Breast epithelium (tissue), 4 donors: ENCODE measurements around the gene TF. TPM values are rescaled to one million over a fixed set of nuclear protein-coding genes. Genes with fewer than 3 reads are reported as not detected.

Experiments
- DNase-seq, 2 donors: peaks; one replicate each; pipeline ENCODE4 v3.0.0-alpha.2; 2019; ENCODE audit warnings: low spot score in 2 of 2
- H3K27ac ChIP-seq, 2 donors: fragments of 200-600 bp; sonication (generic) in 1 of 2; one replicate each; pipeline ENCODE4 v1.5.1; 2016 to 2019; ENCODE audit warnings: mild to moderate bottlenecking in 1 of 2
- H3K27me3 ChIP-seq, 2 donors: fragments of 200-600 bp; sonication (generic) in 1 of 2; one replicate each; pipeline versions ENCODE4 v1.5.1 to v1.6.0; 2017 to 2019; ENCODE audit warnings: control low read depth in 1 of 2, mild to moderate bottlenecking in 1 of 2
- H3K36me3 ChIP-seq: fragments of 200-600 bp; one replicate; pipeline ENCODE4 v1.5.1; 2019
- H3K4me1 ChIP-seq, 2 donors: fragments of 200-600 bp; sonication (generic); one replicate each; pipeline ENCODE4 v1.5.1; 2016 to 2019; ENCODE audit warnings: control low read depth in 1 of 2
- H3K4me3 ChIP-seq, 3 donors: fragments of 200-600 bp; sonication (generic); 1 replicate in 2 of 3; 2 replicates in 1 of 3; pipeline ENCODE4 v1.5.1; 2016 to 2019; ENCODE audit warnings: mild to moderate bottlenecking in 3 of 3, moderate library complexity in 2 of 3
- H3K9me3 ChIP-seq, 2 donors: fragments of 200-600 bp; sonication (generic) in 1 of 2; one replicate each; pipeline ENCODE4 v1.5.1; 2016 to 2019; ENCODE audit warnings: control low read depth in 1 of 2
- POLR2A ChIP-seq: fragments of 450-650 bp; IDR thresholded peaks from one replicate; pipeline ENCODE4 v1.6.1; 2016; ENCODE audit warnings: antibody characterized with exemption, mild to moderate bottlenecking, moderate library complexity
- POLR2AphosphoS5 ChIP-seq, 3 donors: sonication (generic); formaldehyde crosslinking; IDR thresholded peaks; one replicate each; pipeline ENCODE4 v1.6.1; 2017; ENCODE audit warnings: antibody characterized with exemption in 3 of 3
- intact Hi-C: fragments of 100-400 bp; cut with DNase I; formaldehyde crosslinking; loops from one replicate; pipeline ENCODE4 v1.15.1; 2023; ENCODE audit warnings: low total_unique reads
- total RNA-seq, 3 donors: library from RNA; depleted of rRNA; stranded (reverse); fragments of >200 nt; gene quantifications; one replicate each; pipeline ENCODE4 v1.1.0, GENCODE V29; 2016
- TF ChIP-seq, protein P1 (sequence below), 3 donors: fragments of 450-650 bp; IDR thresholded peaks; one replicate each; pipeline ENCODE4 v1.5.1; 2016 to 2017; ENCODE audit warnings: antibody characterized with exemption in 3 of 3, mild to moderate bottlenecking in 3 of 3, moderate library complexity in 3 of 3

TF gene
- total RNA-seq, 3 donors from 2014 or later = 6.3 to 22.9 (median 8.5) TPM

GRCh38 chr3:133783762-133784161 is 37.6 kb downstream of the TF start:
- Histone ChIP-seq H3K9me3 (no peaks in the 10 kb centered on the region), H3K4me1 (no peaks in the 10 kb centered on the region), H3K36me3 (no peaks in the 10 kb centered on the region), H3K27ac (no peak overlapping the region), H3K4me3 (no peak overlapping the region), H3K27me3 (no peaks in the 10 kb centered on the region)
- intact Hi-C loops = no loop called here
- TF ChIP-seq POLR2A = no peak
- TF ChIP-seq, protein P1, sequence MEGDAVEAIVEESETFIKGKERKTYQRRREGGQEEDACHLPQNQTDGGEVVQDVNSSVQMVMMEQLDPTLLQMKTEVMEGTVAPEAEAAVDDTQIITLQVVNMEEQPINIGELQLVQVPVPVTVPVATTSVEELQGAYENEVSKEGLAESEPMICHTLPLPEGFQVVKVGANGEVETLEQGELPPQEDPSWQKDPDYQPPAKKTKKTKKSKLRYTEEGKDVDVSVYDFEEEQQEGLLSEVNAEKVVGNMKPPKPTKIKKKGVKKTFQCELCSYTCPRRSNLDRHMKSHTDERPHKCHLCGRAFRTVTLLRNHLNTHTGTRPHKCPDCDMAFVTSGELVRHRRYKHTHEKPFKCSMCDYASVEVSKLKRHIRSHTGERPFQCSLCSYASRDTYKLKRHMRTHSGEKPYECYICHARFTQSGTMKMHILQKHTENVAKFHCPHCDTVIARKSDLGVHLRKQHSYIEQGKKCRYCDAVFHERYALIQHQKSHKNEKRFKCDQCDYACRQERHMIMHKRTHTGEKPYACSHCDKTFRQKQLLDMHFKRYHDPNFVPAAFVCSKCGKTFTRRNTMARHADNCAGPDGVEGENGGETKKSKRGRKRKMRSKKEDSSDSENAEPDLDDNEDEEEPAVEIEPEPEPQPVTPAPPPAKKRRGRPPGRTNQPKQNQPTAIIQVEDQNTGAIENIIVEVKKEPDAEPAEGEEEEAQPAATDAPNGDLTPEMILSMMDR (IDR thresholded peaks at IDR 0.05) = no peak
- no peak for TF ChIP-seq POLR2AphosphoS5 (IDR thresholded peaks at IDR 0.05)
- no peak for DNase-seq

- intact Hi-C loops = no loop called here
- no peak overlapping the region for H3K27ac ChIP-seq
- H3K27me3 ChIP-seq = no peaks in the 10 kb centered on the region
- TF ChIP-seq, protein P1 (IDR thresholded peaks at IDR 0.05) = no peak
- TF ChIP-seq POLR2AphosphoS5 (IDR thresholded peaks at IDR 0.05) (no peak), POLR2A (no peak)
- H3K4me3 ChIP-seq = no peak overlapping the region
- no peaks in the 10 kb centered on the region for H3K36me3 ChIP-seq
- H3K4me1 ChIP-seq = no peaks in the 10 kb centered on the region
- peaks cover 0 to 14% of the 10 kb centered on the region in 2 donors for H3K9me3 ChIP-seq
- no peak for DNase-seq
Observed at GRCh38 chr3:133788024-133788423, 41.8 kb downstream of the TF start.

- no peak overlapping the region for H3K4me3 ChIP-seq
- H3K36me3 ChIP-seq = no peaks in the 10 kb centered on the region
- H3K4me1 ChIP-seq = no peaks in the 10 kb centered on the region
- intact Hi-C loops = no loop called here
- no peaks in the 10 kb centered on the region for H3K27me3 ChIP-seq
- H3K27ac ChIP-seq = no peak overlapping the region
- TF ChIP-seq, protein P1 (IDR thresholded peaks at IDR 0.05) = no peak
- no peak for TF ChIP-seq POLR2AphosphoS5 (IDR thresholded peaks at IDR 0.05)
- no peak for TF ChIP-seq POLR2A
- no peak for DNase-seq
- peaks cover 0 to 17% of the 10 kb centered on the region in 2 donors for H3K9me3 ChIP-seq
Observed at GRCh38 chr3:133792171-133792763, 46.1 kb downstream of the TF start.

- DNase-seq = no peak
- H3K9me3 ChIP-seq = peaks cover 0 to 6% of the 10 kb centered on the region in 2 donors
- intact Hi-C loops = no loop called here
- H3K4me3 ChIP-seq = no peak overlapping the region
- H3K4me1 ChIP-seq = no peaks in the 10 kb centered on the region
- H3K27me3 ChIP-seq = no peaks in the 10 kb centered on the region
- H3K36me3 ChIP-seq = no peaks in the 10 kb centered on the region
- no peak overlapping the region for H3K27ac ChIP-seq
- TF ChIP-seq, protein P1 (IDR thresholded peaks at IDR 0.05) = no peak
- TF ChIP-seq POLR2A (no peak), POLR2AphosphoS5 (IDR thresholded peaks at IDR 0.05) (no peak)
Observed at GRCh38 chr3:133797396-133798105, 51.4 kb downstream of the TF start.

DNA sequence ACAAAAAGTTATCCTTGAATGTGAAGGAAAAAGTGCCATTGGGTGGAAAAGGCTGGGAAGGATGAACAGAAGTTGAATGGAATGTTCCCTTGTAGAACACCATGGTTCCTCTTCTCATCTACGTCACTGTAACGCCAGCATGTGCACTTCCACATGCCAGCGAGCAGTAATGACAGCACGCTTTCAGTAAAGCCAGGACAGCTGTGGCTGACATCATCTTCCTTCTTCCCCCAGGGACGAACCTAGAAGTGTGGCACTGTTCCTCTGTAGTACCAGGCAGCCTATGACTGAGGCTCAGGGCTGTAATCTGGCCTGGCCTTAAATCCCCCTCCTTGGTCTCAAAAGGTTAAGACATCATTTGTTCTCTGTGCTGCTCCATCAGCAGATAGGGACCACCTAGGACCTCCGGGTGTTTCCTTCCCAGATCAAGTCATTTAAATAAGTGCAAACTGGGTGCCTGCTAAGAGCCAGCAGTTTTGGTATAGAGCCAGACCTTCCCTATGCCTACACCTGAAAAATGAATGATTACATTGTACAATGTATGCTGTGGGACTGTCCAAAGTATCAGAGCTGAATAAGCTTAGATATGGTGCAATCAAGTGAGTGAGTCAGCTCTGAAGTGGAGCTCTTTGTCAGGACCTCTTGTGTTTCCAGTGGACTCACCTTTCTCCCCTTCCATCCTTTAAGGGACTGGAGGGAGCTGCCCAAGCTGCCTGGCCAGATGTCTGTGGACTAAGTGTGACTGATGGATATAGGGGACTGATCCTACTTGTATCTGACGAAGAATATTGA is 53.8 kb downstream of the TF start:
- H3K36me3 ChIP-seq = no peaks in the 10 kb centered on the region
- intact Hi-C loops = no loop called here
- TF ChIP-seq POLR2AphosphoS5 (IDR thresholded peaks at IDR 0.05) = no peak
- TF ChIP-seq, protein P1 (IDR thresholded peaks at IDR 0.05) = no peak
- no peak for TF ChIP-seq POLR2A
- H3K27me3 ChIP-seq = no peaks in the 10 kb centered on the region
- H3K27ac ChIP-seq = no peak overlapping the region
- DNase-seq = no peak
- H3K4me3 ChIP-seq = no peak overlapping the region
- no peaks in the 10 kb centered on the region for H3K9me3 ChIP-seq
- H3K4me1 ChIP-seq = no peaks in the 10 kb centered on the region
